Fibroblast of lung (primary cell): ENCODE data around the gene OSBP. TPM values are rescaled to one million over a fixed set of nuclear protein-coding genes. Genes with fewer than 3 reads are reported as not detected.
A peak's percentile ranks its signal among the peaks of the same experiment; 100 is the strongest.

Experiments
- DNase-seq, 2 donors: peaks; one replicate each; pipeline versions ENCODE4 v3.0.0 to v3.0.0-alpha.2; 2010; ENCODE audit warnings: low read depth in 2 of 2
- H2AFZ ChIP-seq: 2 replicates; pipeline ENCODE4 v1.5.1; 2012; ENCODE audit warnings: low read length, control low read depth, inconsistent platforms
- H3K27ac ChIP-seq: 2 replicates; pipeline ENCODE4 v1.5.1; 2011; ENCODE audit warnings: low read length, control low read depth; ENCODE audit not compliant: insufficient read depth
- H3K27me3 ChIP-seq: 2 replicates; pipeline ENCODE4 v1.5.1; 2011; ENCODE audit warnings: mild to moderate bottlenecking, low read length; ENCODE audit not compliant: control insufficient read depth, insufficient read depth
- H3K36me3 ChIP-seq: 2 replicates; pipeline ENCODE4 v1.5.1; 2011; ENCODE audit warnings: low read length; ENCODE audit not compliant: control insufficient read depth, insufficient read depth
- H3K4me1 ChIP-seq: 2 replicates; pipeline ENCODE4 v1.5.1; 2011; ENCODE audit warnings: low read length; ENCODE audit not compliant: control insufficient read depth, insufficient read depth; ENCODE audit errors: extremely low read depth
- H3K4me2 ChIP-seq: 2 replicates; pipeline ENCODE4 v1.5.1; 2011; ENCODE audit warnings: low read length, control low read depth; ENCODE audit not compliant: insufficient read depth; ENCODE audit errors: extremely low read depth
- H3K4me3 ChIP-seq, 4 experiments: fragments of 200-600 bp in 1 of 4; sonication (generic) in 1 of 4; replicated peaks in 1 of 4; 2 replicates each; pipeline ENCODE4 v1.5.1; 2011 to 2016; ENCODE audit warnings: low read length in 4 of 4, low read depth in 3 of 4, mild to moderate bottlenecking in 3 of 4, control low read depth in 2 of 4, inconsistent platforms in 1 of 4, mixed read lengths in 1 of 4; ENCODE audit not compliant: insufficient read depth in 1 of 4; ENCODE audit errors: control extremely low read depth in 1 of 4
- H3K79me2 ChIP-seq: 2 replicates; pipeline ENCODE4 v1.5.1; 2012; ENCODE audit warnings: mild to moderate bottlenecking, low read length, inconsistent platforms; ENCODE audit not compliant: control insufficient read depth, insufficient read depth
- H3K9ac ChIP-seq: 2 replicates; pipeline ENCODE4 v1.5.1; 2011; ENCODE audit warnings: mild to moderate bottlenecking, low read length, control low read depth; ENCODE audit not compliant: insufficient read depth
- H3K9me3 ChIP-seq: 2 replicates; pipeline ENCODE4 v1.5.1; 2012; ENCODE audit warnings: low read depth, low read length; ENCODE audit not compliant: control insufficient read depth, insufficient read depth
- H4K20me1 ChIP-seq: 2 replicates; pipeline ENCODE4 v1.5.1; 2011; ENCODE audit warnings: low read length; ENCODE audit not compliant: control insufficient read depth, insufficient read depth; ENCODE audit errors: extremely low read depth
- EZH2 ChIP-seq: IDR thresholded peaks from 2 replicates; pipeline ENCODE4 v1.5.1; 2012; ENCODE audit warnings: low read length, control low read depth, mild to moderate bottlenecking; ENCODE audit errors: missing control alignments
- polyA plus RNA-seq, 2 donors: library from polyadenylated mRNA; depleted of rRNA in 1 of 2; stranded (reverse) in 1 of 2; unstranded in 1 of 2; fragments of >200 nt; gene quantifications; 2 replicates each; pipeline ENCODE4 v1.2.1, GENCODE V29; 2011 to 2012; ENCODE audit warnings: missing spikeins in 1 of 2
- total RNA-seq: library from RNA; depleted of rRNA; stranded (reverse); fragments of >200 nt; gene quantifications from 2 replicates; pipeline ENCODE4 v1.2.1, GENCODE V29; 2014
- TF ChIP-seq, protein P1 (sequence below), 2 donors: IDR thresholded peaks in 1 of 2; conservative IDR thresholded peaks in 1 of 2; 1 replicate in 1 of 2; 2 replicates in 1 of 2; pipeline ENCODE4 v1.5.1; 2011 to 2012; ENCODE audit warnings: low read length in 2 of 2, control low read depth in 1 of 2, inconsistent platforms in 1 of 2, low read depth in 1 of 2, mild to moderate bottlenecking in 1 of 2

Gene OSBP
- total and polyA plus RNA-seq, 2 donors (not counting 1 experiment from before 2014, with no cell fraction given) = 34.0 to 44.1 TPM

DNA sequence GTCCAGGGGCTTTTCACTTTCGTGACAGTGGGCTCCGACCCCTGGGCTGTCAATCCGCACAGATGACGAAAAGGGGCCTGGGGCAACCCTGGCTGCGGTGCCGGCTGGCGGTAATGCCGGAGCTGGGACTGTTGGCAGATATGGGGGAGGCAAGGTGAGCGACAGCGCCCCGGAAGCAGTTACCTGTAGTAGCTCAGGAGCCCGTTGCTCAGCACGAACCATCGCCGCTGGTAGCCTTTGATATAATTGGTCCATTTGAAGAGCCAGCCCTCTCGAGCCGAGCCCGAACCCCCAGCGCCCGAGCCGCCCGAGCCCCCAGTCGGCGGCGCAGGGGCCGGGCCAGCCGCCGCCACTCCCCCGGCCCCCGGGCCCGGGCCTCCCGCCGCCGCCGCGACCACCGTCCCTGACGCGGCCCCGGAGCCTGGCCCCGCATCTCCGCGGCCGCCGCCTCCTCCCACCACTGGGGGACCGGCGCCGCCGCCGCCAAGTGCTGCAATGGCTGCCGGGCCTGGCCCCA, 396 bp downstream of the OSBP start:
- no peak for TF ChIP-seq EZH2
- TF ChIP-seq, protein P1, sequence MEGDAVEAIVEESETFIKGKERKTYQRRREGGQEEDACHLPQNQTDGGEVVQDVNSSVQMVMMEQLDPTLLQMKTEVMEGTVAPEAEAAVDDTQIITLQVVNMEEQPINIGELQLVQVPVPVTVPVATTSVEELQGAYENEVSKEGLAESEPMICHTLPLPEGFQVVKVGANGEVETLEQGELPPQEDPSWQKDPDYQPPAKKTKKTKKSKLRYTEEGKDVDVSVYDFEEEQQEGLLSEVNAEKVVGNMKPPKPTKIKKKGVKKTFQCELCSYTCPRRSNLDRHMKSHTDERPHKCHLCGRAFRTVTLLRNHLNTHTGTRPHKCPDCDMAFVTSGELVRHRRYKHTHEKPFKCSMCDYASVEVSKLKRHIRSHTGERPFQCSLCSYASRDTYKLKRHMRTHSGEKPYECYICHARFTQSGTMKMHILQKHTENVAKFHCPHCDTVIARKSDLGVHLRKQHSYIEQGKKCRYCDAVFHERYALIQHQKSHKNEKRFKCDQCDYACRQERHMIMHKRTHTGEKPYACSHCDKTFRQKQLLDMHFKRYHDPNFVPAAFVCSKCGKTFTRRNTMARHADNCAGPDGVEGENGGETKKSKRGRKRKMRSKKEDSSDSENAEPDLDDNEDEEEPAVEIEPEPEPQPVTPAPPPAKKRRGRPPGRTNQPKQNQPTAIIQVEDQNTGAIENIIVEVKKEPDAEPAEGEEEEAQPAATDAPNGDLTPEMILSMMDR (conservative IDR thresholded peaks at IDR 0.05 in 1 of 2, IDR thresholded peaks at IDR 0.05 in 1 of 2; ENCODE audit: low read depth in 1 of 2, low read length in 2 of 2) = no peak
- H3K9ac ChIP-seq = peak overlapping the region; percentile 81

DNA sequence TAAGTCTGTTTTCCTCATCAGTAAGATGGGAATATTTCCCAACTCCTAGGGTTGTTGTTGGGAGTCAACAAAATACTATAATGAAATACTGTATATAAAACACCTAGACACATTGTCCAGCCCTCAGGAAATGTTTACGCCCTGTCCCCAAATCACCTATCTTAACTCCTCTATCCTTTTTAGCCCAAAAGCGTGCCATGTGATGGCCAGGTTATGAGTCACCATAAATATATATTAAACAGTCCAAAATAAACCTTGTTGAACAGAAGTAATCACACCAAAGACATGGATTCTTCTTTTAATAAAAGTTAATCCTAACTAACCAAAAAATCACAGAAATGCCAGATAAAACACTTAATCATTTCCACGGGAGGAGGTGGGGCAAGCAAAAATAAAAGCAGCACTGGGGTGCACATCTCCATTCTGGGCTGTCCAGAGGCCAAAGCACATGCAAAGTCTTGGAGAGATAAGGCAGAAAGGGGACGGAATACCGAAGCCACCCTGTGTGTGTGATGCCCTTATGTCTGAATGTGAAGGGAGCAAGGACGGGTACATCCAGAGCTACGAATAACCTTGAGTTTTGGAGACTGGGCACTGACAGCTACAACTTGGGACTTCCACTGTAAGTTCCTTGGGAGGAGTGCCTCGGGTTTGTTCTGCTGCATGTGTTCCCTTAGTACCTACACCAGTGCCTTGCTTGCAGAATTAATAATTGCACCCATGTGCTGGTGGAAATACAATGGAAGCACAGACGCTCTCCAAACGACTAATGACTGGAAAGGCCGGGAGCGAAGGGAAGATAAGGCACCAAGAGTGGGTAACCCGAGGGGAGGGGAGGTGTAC, 1.1 kb downstream of the OSBP start:
- Histone ChIP-seq H3K36me3 (no peaks in the 10 kb centered on the region), H3K4me3 (peak overlapping the region; percentile 74 to 98 (median 93)), H3K9me3 (no peaks in the 10 kb centered on the region), H4K20me1 (peaks cover 4% of the 10 kb centered on the region), H3K4me1 (peaks cover 7% of the 10 kb centered on the region), H3K79me2 (peaks cover 46% of the 10 kb centered on the region), H3K27ac (peak overlapping the region; percentile 75), H2AFZ (no peak overlapping the region), H3K9ac (peak overlapping the region; percentile 81), H3K4me2 (peak overlapping the region; percentile 99), H3K27me3 (no peaks in the 10 kb centered on the region)
- DNase-seq = peak in 1 of 2 donors; percentile 9
- TF ChIP-seq EZH2 = no peak
- TF ChIP-seq, protein P1 (conservative IDR thresholded peaks at IDR 0.05 in 1 of 2, IDR thresholded peaks at IDR 0.05 in 1 of 2; ENCODE audit: low read depth in 1 of 2, low read length in 2 of 2) = no peak

More for the DNA sequence above, 396 bp downstream of the OSBP start:
- Histone ChIP-seq H3K9me3 (no peaks in the 10 kb centered on the region), H3K4me2 (peak overlapping the region; percentile 99), H3K4me1 (peaks cover 7% of the 10 kb centered on the region), H3K79me2 (peaks cover 46% of the 10 kb centered on the region), H2AFZ (no peak overlapping the region), H4K20me1 (peaks cover 4% of the 10 kb centered on the region), H3K36me3 (no peaks in the 10 kb centered on the region), H3K4me3 (peak overlapping the region; percentile 74 to 98 (median 93)), H3K27ac (peak overlapping the region; percentile 75), H3K27me3 (no peaks in the 10 kb centered on the region)
- peak in 1 of 2 donors; percentile 7 for DNase-seq
